ENCODE results near the gene SCN5A. TPM values are rescaled to one million over a fixed set of nuclear protein-coding genes. Genes with fewer than 3 reads are reported as not detected.

The SCN5A gene
- total RNA-seq, 1 experiment from 2014 or later = 11.5 TPM

GRCh38 chr3:38689774-38690173 lies 40.3 kb upstream of the SCN5A start:
- no peaks in the 10 kb centered on the region for H4K20me1 ChIP-seq (ENCODE audit: insufficient read depth)
- intact Hi-C loops (cut with micrococcal nuclease) = no loop called here
- no peaks in the 10 kb centered on the region for H3K36me3 ChIP-seq (ENCODE audit: control insufficient read depth in 1 of 2, insufficient read depth in 2 of 2, low read length in 2 of 2)
- ATAC-seq (no peak), DNase-seq (ENCODE audit: low read depth, low spot score) (no peak)
- H3K4me3 ChIP-seq (replicated peaks in 1 of 2; ENCODE audit: low read depth in 1 of 2, low read length in 2 of 2) = no peak overlapping the region
- ChIA-PET POLR2A (no interaction called here), RAD21 (ENCODE audit: low non-redundant PET in 1 of 2, low total read pairs in 2 of 2, uncharacterized antibody in 2 of 2, unreplicated experiment in 2 of 2) (no interaction called here), CTCF (interaction anchor here (1.0 kb wide), 1 partner anchor 310 kb away, joined by 5 read pairs; no protein-coding TSS in a partner anchor)
- no TSS peak for BruUV-seq (replicated peaks)
- no peaks in the 10 kb centered on the region for H3K4me1 ChIP-seq (ENCODE audit: control insufficient read depth in 1 of 2, insufficient read depth in 2 of 2, low read length in 2 of 2)
- H3K27ac ChIP-seq (ENCODE audit: low read depth, low read length) = no peak overlapping the region
- no peaks in the 10 kb centered on the region for H3K9me3 ChIP-seq (ENCODE audit: control insufficient read depth in 1 of 2, insufficient read depth in 1 of 2, low read depth in 1 of 2, low read length in 2 of 2)
- no peak overlapping the region for H2AFZ ChIP-seq (ENCODE audit: low read depth, low read length, poor library complexity, severe bottlenecking)
- H3K27me3 ChIP-seq (ENCODE audit: insufficient read depth, low read length) = no peaks in the 10 kb centered on the region
- no peak overlapping the region for H3K4me2 ChIP-seq (ENCODE audit: low read length)
- H3K9me2 ChIP-seq (ENCODE audit: insufficient read depth) = no peaks in the 10 kb centered on the region
- H3K9ac ChIP-seq (ENCODE audit: low read length) = no peak overlapping the region
- no peaks in the 10 kb centered on the region for H3K79me2 ChIP-seq (ENCODE audit: insufficient read depth, low read length)
- TF ChIP-seq ZFX (IDR thresholded peaks at IDR 0.05) (no peak), FOSL1 (IDR thresholded peaks at IDR 0.05; ENCODE audit: low read depth) (no peak), CBX3 (IDR thresholded peaks at IDR 0.05; ENCODE audit: low read depth) (no peak), SRF (IDR thresholded peaks at IDR 0.05; ENCODE audit: low read depth) (no peak), YY1 (IDR thresholded peaks at IDR 0.05; ENCODE audit: extremely low read depth, insufficient replicate concordance, low read depth, low read length) (no peak), POLR2AphosphoS5 (IDR thresholded peaks at IDR 0.05; ENCODE audit: low read depth, low read length) (no peak), EZH2 (IDR thresholded peaks at IDR 0.05) (no peak), ELF1 (IDR thresholded peaks at IDR 0.05; ENCODE audit: borderline replicate concordance, low read depth) (no peak), CTCF (IDR thresholded peaks at IDR 0.05 in 2 of 3, conservative IDR thresholded peaks at IDR 0.05 in 1 of 3; ENCODE audit: borderline replicate concordance in 1 of 3, insufficient read depth in 1 of 3, low read depth in 2 of 3, low read length in 2 of 3) (no peak), REST (IDR thresholded peaks at IDR 0.05; ENCODE audit: low read depth) (no peak), RAD21 (IDR thresholded peaks at IDR 0.05; ENCODE audit: low read depth) (no peak), SIN3A (IDR thresholded peaks at IDR 0.05; ENCODE audit: low read depth) (no peak), POLR2A (IDR thresholded peaks at IDR 0.05; ENCODE audit: borderline replicate concordance, extremely low read depth, insufficient read depth, insufficient read length) (no peak), CEBPB (IDR thresholded peaks at IDR 0.05; ENCODE audit: low read depth) (no peak), EZH2phosphoT487 (IDR thresholded peaks at IDR 0.05; ENCODE audit: borderline replicate concordance) (no peak), EGR1 (IDR thresholded peaks at IDR 0.05; ENCODE audit: low read depth) (no peak), MAX (IDR thresholded peaks at IDR 0.05) (no peak), ZNF274 (IDR thresholded peaks at IDR 0.05; ENCODE audit: low read depth, low read length) (no peak), ZBTB33 (IDR thresholded peaks at IDR 0.05; ENCODE audit: extremely low read depth, insufficient replicate concordance, low read length) (no peak), SP1 (IDR thresholded peaks at IDR 0.05; ENCODE audit: low read depth) (no peak)
